Measurements from ENCODE around the gene MED13. TPM values are rescaled to one million over a fixed set of nuclear protein-coding genes. Genes with fewer than 3 reads are reported as not detected.

MED13 gene
- total RNA-seq, 4 donors from 2014 or later, result 62.4 to 166 (median 111) TPM

DNA sequence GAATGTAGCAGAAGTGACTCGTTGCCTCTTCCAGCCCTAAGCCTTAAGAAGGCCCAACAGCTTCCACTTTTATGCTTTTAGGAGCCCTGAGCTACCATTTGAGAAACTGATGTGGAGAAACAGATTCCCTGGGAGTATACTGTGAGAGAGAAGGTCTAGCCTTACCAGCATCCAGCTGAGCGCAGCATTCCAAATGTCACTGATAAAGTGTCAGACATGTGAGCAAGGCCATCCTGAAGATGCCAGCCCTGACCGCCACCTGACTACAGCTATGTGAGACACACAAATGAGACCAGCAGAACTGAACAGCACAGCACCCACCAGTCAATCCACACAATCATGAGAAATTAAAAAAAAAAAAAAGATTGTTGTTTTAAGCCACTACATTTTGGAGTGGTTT is 18.6 kb upstream of the MED13 start:
- 96 to 97% methylated on average over 3 of the region's 3 CpGs for WGBS, 2 donors
- DNase-seq (ENCODE audit: low spot score in 2 of 2), result no peak

DNA sequence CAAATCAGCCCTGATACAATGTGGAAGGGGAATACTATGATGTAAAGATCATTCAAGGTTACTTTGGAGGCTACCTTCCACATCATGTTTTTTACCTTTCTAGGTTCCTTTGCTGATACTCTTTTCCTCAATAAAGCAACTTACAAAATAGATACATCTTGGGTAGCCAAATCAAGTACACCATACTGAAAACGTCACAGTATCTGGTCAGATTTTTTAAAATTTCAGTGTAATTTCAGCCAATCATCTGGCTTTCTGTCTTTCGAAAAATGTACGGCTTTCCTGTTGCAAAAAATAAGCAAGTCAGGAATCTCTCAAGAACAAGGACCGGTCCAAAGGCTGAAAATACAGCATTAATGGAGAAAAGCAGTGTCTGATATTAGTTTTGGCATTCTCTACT is 15.6 kb upstream of the MED13 start:
- H3K27me3 ChIP-seq, result peaks cover 0 to 8% of the 10 kb centered on the region in 2 donors

More for the DNA sequence above, 18.6 kb upstream of the MED13 start:
- no peaks in the 10 kb centered on the region for H3K9me3 ChIP-seq
- H3K4me3 ChIP-seq, result no peak overlapping the region
- H3K4me1 ChIP-seq, result no peaks in the 10 kb centered on the region
- H3K36me3 ChIP-seq, result no peaks in the 10 kb centered on the region
- TF ChIP-seq EP300 (IDR thresholded peaks at IDR 0.05), result no peak
- TF ChIP-seq, protein P1, sequence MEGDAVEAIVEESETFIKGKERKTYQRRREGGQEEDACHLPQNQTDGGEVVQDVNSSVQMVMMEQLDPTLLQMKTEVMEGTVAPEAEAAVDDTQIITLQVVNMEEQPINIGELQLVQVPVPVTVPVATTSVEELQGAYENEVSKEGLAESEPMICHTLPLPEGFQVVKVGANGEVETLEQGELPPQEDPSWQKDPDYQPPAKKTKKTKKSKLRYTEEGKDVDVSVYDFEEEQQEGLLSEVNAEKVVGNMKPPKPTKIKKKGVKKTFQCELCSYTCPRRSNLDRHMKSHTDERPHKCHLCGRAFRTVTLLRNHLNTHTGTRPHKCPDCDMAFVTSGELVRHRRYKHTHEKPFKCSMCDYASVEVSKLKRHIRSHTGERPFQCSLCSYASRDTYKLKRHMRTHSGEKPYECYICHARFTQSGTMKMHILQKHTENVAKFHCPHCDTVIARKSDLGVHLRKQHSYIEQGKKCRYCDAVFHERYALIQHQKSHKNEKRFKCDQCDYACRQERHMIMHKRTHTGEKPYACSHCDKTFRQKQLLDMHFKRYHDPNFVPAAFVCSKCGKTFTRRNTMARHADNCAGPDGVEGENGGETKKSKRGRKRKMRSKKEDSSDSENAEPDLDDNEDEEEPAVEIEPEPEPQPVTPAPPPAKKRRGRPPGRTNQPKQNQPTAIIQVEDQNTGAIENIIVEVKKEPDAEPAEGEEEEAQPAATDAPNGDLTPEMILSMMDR (IDR thresholded peaks at IDR 0.05), result no peak
- TF ChIP-seq POLR2A (IDR thresholded peaks at IDR 0.05), result no peak
- H3K27me3 ChIP-seq, result peaks cover 0 to 8% of the 10 kb centered on the region in 2 donors
- no peak overlapping the region for H3K27ac ChIP-seq

DNA sequence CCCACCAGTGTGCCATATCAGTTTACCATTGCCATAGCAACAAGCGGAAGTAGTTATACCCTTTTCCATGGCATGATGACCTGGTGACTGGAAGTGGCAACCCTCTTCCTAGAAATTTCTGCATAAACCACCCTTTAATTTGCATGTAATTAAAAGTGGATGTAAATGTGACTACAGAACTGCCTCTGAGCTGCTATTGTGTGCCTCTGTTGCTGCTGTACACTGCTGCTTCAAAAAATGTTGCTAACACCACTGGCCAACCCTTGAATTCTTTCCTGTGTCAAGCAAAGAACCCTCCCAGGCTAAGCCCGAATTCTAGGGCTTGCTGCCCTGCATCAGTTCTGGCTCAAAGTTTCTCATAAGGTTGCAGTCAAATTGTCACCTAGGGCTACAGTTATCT is 12.9 kb upstream of the MED13 start:
- no peaks in the 10 kb centered on the region for H3K36me3 ChIP-seq
- H3K27me3 ChIP-seq, result peaks cover 0 to 8% of the 10 kb centered on the region in 2 donors
- 73 to 77% methylated on average over 2 of the region's 2 CpGs for WGBS, 2 donors
- DNase-seq (ENCODE audit: low spot score in 2 of 2), result no peak
- H3K27ac ChIP-seq, result no peak overlapping the region
- H3K9me3 ChIP-seq, result no peaks in the 10 kb centered on the region
- TF ChIP-seq, protein P1 (IDR thresholded peaks at IDR 0.05), result no peak
- TF ChIP-seq POLR2A (IDR thresholded peaks at IDR 0.05) (no peak), EP300 (IDR thresholded peaks at IDR 0.05) (no peak)
- H3K4me1 ChIP-seq, result no peaks in the 10 kb centered on the region
- no peak overlapping the region for H3K4me3 ChIP-seq

More for the DNA sequence above, 15.6 kb upstream of the MED13 start:
- DNase-seq (ENCODE audit: low spot score in 2 of 2), result no peak
- Histone ChIP-seq H3K27ac (no peak overlapping the region), H3K4me1 (no peaks in the 10 kb centered on the region), H3K9me3 (no peaks in the 10 kb centered on the region), H3K36me3 (no peaks in the 10 kb centered on the region), H3K4me3 (no peak overlapping the region)
- WGBS, 2 donors, result 89% methylated on average over 4 of the region's 4 CpGs
- TF ChIP-seq POLR2A (IDR thresholded peaks at IDR 0.05) (no peak), EP300 (IDR thresholded peaks at IDR 0.05) (no peak)
- TF ChIP-seq, protein P1 (IDR thresholded peaks at IDR 0.05), result no peak

GRCh38 chr17:62076864-62077788 is 12.0 kb upstream of the MED13 start:
- Histone ChIP-seq H3K4me1 (no peaks in the 10 kb centered on the region), H3K9me3 (no peaks in the 10 kb centered on the region), H3K36me3 (no peaks in the 10 kb centered on the region), H3K4me3 (no peak overlapping the region), H3K27ac (no peak overlapping the region), H3K27me3 (peaks cover 0 to 8% of the 10 kb centered on the region in 2 donors)
- no peak for DNase-seq (ENCODE audit: low spot score in 2 of 2)
- 87 to 89% methylated on average over 13 of the region's 13 CpGs for WGBS, 2 donors
- TF ChIP-seq, protein P1 (IDR thresholded peaks at IDR 0.05), result no peak
- no peak for TF ChIP-seq EP300 (IDR thresholded peaks at IDR 0.05)
- no peak for TF ChIP-seq POLR2A (IDR thresholded peaks at IDR 0.05)

DNA sequence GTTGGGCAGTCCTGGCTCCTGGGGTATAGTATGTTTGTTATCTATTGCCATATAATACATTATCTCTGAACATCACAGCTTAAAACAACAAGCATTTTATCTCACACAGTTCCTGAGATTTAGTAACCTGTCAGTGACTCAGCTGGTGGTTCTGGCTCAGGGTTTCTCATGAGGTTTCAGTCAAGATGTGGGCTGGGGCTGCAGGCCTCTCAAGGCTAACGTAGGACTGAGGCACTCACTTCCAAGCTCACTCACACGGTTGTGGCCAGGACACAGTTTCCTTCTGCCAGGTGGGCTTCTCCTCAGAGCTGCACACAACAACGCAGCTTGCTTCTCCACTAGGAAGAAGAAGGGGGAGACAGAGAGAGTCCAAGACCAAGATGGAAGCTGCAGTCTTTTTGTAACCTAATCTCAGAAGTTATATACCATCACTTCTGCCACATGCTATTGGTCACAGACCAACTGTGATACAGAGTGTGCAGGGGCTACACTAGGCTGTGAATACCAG is 10.3 kb upstream of the MED13 start:
- Histone ChIP-seq H3K36me3 (no peaks in the 10 kb centered on the region), H3K27ac (no peak overlapping the region), H3K4me3 (no peak overlapping the region), H3K27me3 (peaks cover 0 to 8% of the 10 kb centered on the region in 2 donors), H3K9me3 (no peaks in the 10 kb centered on the region), H3K4me1 (no peaks in the 10 kb centered on the region)
- no peak for DNase-seq (ENCODE audit: low spot score in 2 of 2)
- TF ChIP-seq, protein P1 (IDR thresholded peaks at IDR 0.05), result no peak
- TF ChIP-seq POLR2A (IDR thresholded peaks at IDR 0.05) (no peak), EP300 (IDR thresholded peaks at IDR 0.05) (no peak)
- 85 to 88% methylated on average over 3 of the region's 3 CpGs for WGBS, 2 donors
